ENCODE results near the gene UBASH3B.

Gene UBASH3B

GRCh38 chr11:122666743-122667142 is 11.2 kb downstream of the UBASH3B start:
- no peak overlapping the region for H3K4me3 ChIP-seq (ENCODE audit: low read length)
- H3K27ac ChIP-seq (ENCODE audit: low read length): no peak overlapping the region
- H3K36me3 ChIP-seq (ENCODE audit: control insufficient read depth, low read depth, low read length): no peaks in the 10 kb centered on the region
- H3K9ac ChIP-seq (ENCODE audit: low read length): no peak overlapping the region
- no peaks in the 10 kb centered on the region for H3K4me1 ChIP-seq (ENCODE audit: control insufficient read depth, low read depth, low read length)
- H3K9me3 ChIP-seq (ENCODE audit: control insufficient read depth, low read depth, low read length): no peaks in the 10 kb centered on the region
- no peaks in the 10 kb centered on the region for H3K27me3 ChIP-seq (ENCODE audit: control insufficient read depth, insufficient read depth, low read length)

GRCh38 chr11:122668562-122669090 is 13.1 kb downstream of the UBASH3B start:
- Histone ChIP-seq H3K27ac (ENCODE audit: low read length) (no peak overlapping the region), H3K9ac (ENCODE audit: low read length) (no peak overlapping the region), H3K36me3 (ENCODE audit: control insufficient read depth, low read depth, low read length) (no peaks in the 10 kb centered on the region)

GRCh38 chr11:122670131-122670530 is 14.6 kb downstream of the UBASH3B start:
- H3K4me3 ChIP-seq (ENCODE audit: low read length): no peak overlapping the region
- no peaks in the 10 kb centered on the region for H3K4me1 ChIP-seq (ENCODE audit: control insufficient read depth, low read depth, low read length)
- no peak overlapping the region for H3K27ac ChIP-seq (ENCODE audit: low read length)
- H3K27me3 ChIP-seq (ENCODE audit: control insufficient read depth, insufficient read depth, low read length): no peaks in the 10 kb centered on the region
- no peaks in the 10 kb centered on the region for H3K36me3 ChIP-seq (ENCODE audit: control insufficient read depth, low read depth, low read length)
- no peaks in the 10 kb centered on the region for H3K9me3 ChIP-seq (ENCODE audit: control insufficient read depth, low read depth, low read length)
- H3K9ac ChIP-seq (ENCODE audit: low read length): no peak overlapping the region

More at GRCh38 chr11:122668562-122669090, 13.1 kb downstream of the UBASH3B start:
- Histone ChIP-seq H3K4me3 (ENCODE audit: low read length) (no peak overlapping the region), H3K9me3 (ENCODE audit: control insufficient read depth, low read depth, low read length) (no peaks in the 10 kb centered on the region), H3K27me3 (ENCODE audit: control insufficient read depth, insufficient read depth, low read length) (no peaks in the 10 kb centered on the region), H3K4me1 (ENCODE audit: control insufficient read depth, low read depth, low read length) (no peaks in the 10 kb centered on the region)

GRCh38 chr11:122671400-122671891 is 15.9 kb downstream of the UBASH3B start:
- H3K4me1 ChIP-seq (ENCODE audit: control insufficient read depth, low read depth, low read length): no peaks in the 10 kb centered on the region
- H3K36me3 ChIP-seq (ENCODE audit: control insufficient read depth, low read depth, low read length): no peaks in the 10 kb centered on the region
- H3K9me3 ChIP-seq (ENCODE audit: control insufficient read depth, low read depth, low read length): no peaks in the 10 kb centered on the region
- no peak overlapping the region for H3K27ac ChIP-seq (ENCODE audit: low read length)
- H3K4me3 ChIP-seq (ENCODE audit: low read length): no peak overlapping the region
- H3K27me3 ChIP-seq (ENCODE audit: control insufficient read depth, insufficient read depth, low read length): no peaks in the 10 kb centered on the region
- H3K9ac ChIP-seq (ENCODE audit: low read length): no peak overlapping the region

- no peaks in the 10 kb centered on the region for H3K4me1 ChIP-seq (ENCODE audit: control insufficient read depth, low read depth, low read length)
- H3K4me3 ChIP-seq (ENCODE audit: low read length): no peak overlapping the region
- H3K9me3 ChIP-seq (ENCODE audit: control insufficient read depth, low read depth, low read length): no peaks in the 10 kb centered on the region
- no peak overlapping the region for H3K9ac ChIP-seq (ENCODE audit: low read length)
- no peaks in the 10 kb centered on the region for H3K36me3 ChIP-seq (ENCODE audit: control insufficient read depth, low read depth, low read length)
- no peaks in the 10 kb centered on the region for H3K27me3 ChIP-seq (ENCODE audit: control insufficient read depth, insufficient read depth, low read length)
- no peak overlapping the region for H3K27ac ChIP-seq (ENCODE audit: low read length)
These were observed 17.4 kb downstream of the UBASH3B start for GRCh38 chr11:122672892-122673291.

GRCh38 chr11:122673701-122674100 is 18.2 kb downstream of the UBASH3B start:
- H3K27ac ChIP-seq (ENCODE audit: low read length): no peak overlapping the region
- H3K9ac ChIP-seq (ENCODE audit: low read length): no peak overlapping the region
- no peak overlapping the region for H3K4me3 ChIP-seq (ENCODE audit: low read length)
- no peaks in the 10 kb centered on the region for H3K27me3 ChIP-seq (ENCODE audit: control insufficient read depth, insufficient read depth, low read length)
- no peaks in the 10 kb centered on the region for H3K36me3 ChIP-seq (ENCODE audit: control insufficient read depth, low read depth, low read length)
- H3K4me1 ChIP-seq (ENCODE audit: control insufficient read depth, low read depth, low read length): no peaks in the 10 kb centered on the region
- no peaks in the 10 kb centered on the region for H3K9me3 ChIP-seq (ENCODE audit: control insufficient read depth, low read depth, low read length)

GRCh38 chr11:122676638-122677037 is 21.1 kb downstream of the UBASH3B start:
- H3K27ac ChIP-seq (ENCODE audit: low read length): no peak overlapping the region
- no peaks in the 10 kb centered on the region for H3K9me3 ChIP-seq (ENCODE audit: control insufficient read depth, low read depth, low read length)
- H3K27me3 ChIP-seq (ENCODE audit: control insufficient read depth, insufficient read depth, low read length): no peaks in the 10 kb centered on the region
- no peaks in the 10 kb centered on the region for H3K36me3 ChIP-seq (ENCODE audit: control insufficient read depth, low read depth, low read length)
- no peaks in the 10 kb centered on the region for H3K4me1 ChIP-seq (ENCODE audit: control insufficient read depth, low read depth, low read length)
- no peak overlapping the region for H3K4me3 ChIP-seq (ENCODE audit: low read length)
- H3K9ac ChIP-seq (ENCODE audit: low read length): no peak overlapping the region

- Histone ChIP-seq H3K9ac (ENCODE audit: low read length) (no peak overlapping the region), H3K27ac (ENCODE audit: low read length) (no peak overlapping the region), H3K36me3 (ENCODE audit: control insufficient read depth, low read depth, low read length) (no peaks in the 10 kb centered on the region), H3K4me1 (ENCODE audit: control insufficient read depth, low read depth, low read length) (no peaks in the 10 kb centered on the region), H3K9me3 (ENCODE audit: control insufficient read depth, low read depth, low read length) (no peaks in the 10 kb centered on the region), H3K4me3 (ENCODE audit: low read length) (no peak overlapping the region), H3K27me3 (ENCODE audit: control insufficient read depth, insufficient read depth, low read length) (no peaks in the 10 kb centered on the region)
These were observed 21.7 kb downstream of the UBASH3B start for GRCh38 chr11:122677256-122677655.

- no peak overlapping the region for H3K9ac ChIP-seq (ENCODE audit: low read length)
- H3K27ac ChIP-seq (ENCODE audit: low read length): no peak overlapping the region
- H3K4me1 ChIP-seq (ENCODE audit: control insufficient read depth, low read depth, low read length): no peaks in the 10 kb centered on the region
- H3K36me3 ChIP-seq (ENCODE audit: control insufficient read depth, low read depth, low read length): no peaks in the 10 kb centered on the region
- no peaks in the 10 kb centered on the region for H3K27me3 ChIP-seq (ENCODE audit: control insufficient read depth, insufficient read depth, low read length)
- no peaks in the 10 kb centered on the region for H3K9me3 ChIP-seq (ENCODE audit: control insufficient read depth, low read depth, low read length)
- H3K4me3 ChIP-seq (ENCODE audit: low read length): no peak overlapping the region
These were observed 22.9 kb downstream of the UBASH3B start for GRCh38 chr11:122678406-122678805.

- no peaks in the 10 kb centered on the region for H3K27me3 ChIP-seq (ENCODE audit: control insufficient read depth, insufficient read depth, low read length)
- no peaks in the 10 kb centered on the region for H3K9me3 ChIP-seq (ENCODE audit: control insufficient read depth, low read depth, low read length)
- no peaks in the 10 kb centered on the region for H3K4me1 ChIP-seq (ENCODE audit: control insufficient read depth, low read depth, low read length)
- no peak overlapping the region for H3K4me3 ChIP-seq (ENCODE audit: low read length)
- no peak overlapping the region for H3K27ac ChIP-seq (ENCODE audit: low read length)
- no peak overlapping the region for H3K9ac ChIP-seq (ENCODE audit: low read length)
- H3K36me3 ChIP-seq (ENCODE audit: control insufficient read depth, low read depth, low read length): no peaks in the 10 kb centered on the region
These were observed 23.9 kb downstream of the UBASH3B start for GRCh38 chr11:122679466-122679865.

- no peak overlapping the region for H3K9ac ChIP-seq (ENCODE audit: low read length)
- H3K9me3 ChIP-seq (ENCODE audit: control insufficient read depth, low read depth, low read length): no peaks in the 10 kb centered on the region
- H3K4me3 ChIP-seq (ENCODE audit: low read length): no peak overlapping the region
- no peaks in the 10 kb centered on the region for H3K36me3 ChIP-seq (ENCODE audit: control insufficient read depth, low read depth, low read length)
- H3K4me1 ChIP-seq (ENCODE audit: control insufficient read depth, low read depth, low read length): no peaks in the 10 kb centered on the region
- no peak overlapping the region for H3K27ac ChIP-seq (ENCODE audit: low read length)
- no peaks in the 10 kb centered on the region for H3K27me3 ChIP-seq (ENCODE audit: control insufficient read depth, insufficient read depth, low read length)
These were observed 25.5 kb downstream of the UBASH3B start for GRCh38 chr11:122681070-122681469.

- Histone ChIP-seq H3K4me1 (ENCODE audit: control insufficient read depth, low read depth, low read length) (no peaks in the 10 kb centered on the region), H3K9ac (ENCODE audit: low read length) (no peak overlapping the region)
These were observed 26.2 kb downstream of the UBASH3B start for GRCh38 chr11:122681735-122682134.

More at GRCh38 chr11:122681735-122682134, 26.2 kb downstream of the UBASH3B start:
- H3K27ac ChIP-seq (ENCODE audit: low read length): no peak overlapping the region
- no peak overlapping the region for H3K4me3 ChIP-seq (ENCODE audit: low read length)
- no peaks in the 10 kb centered on the region for H3K36me3 ChIP-seq (ENCODE audit: control insufficient read depth, low read depth, low read length)
- no peaks in the 10 kb centered on the region for H3K27me3 ChIP-seq (ENCODE audit: control insufficient read depth, insufficient read depth, low read length)
- H3K9me3 ChIP-seq (ENCODE audit: control insufficient read depth, low read depth, low read length): no peaks in the 10 kb centered on the region

Measured in iPS-18a (cell line).